Neural progenitor cell (in vitro differentiated cells): ENCODE data around the gene SBF2.

Experiments used
- CTCF ChIP-seq: fragments of 200-600 bp; sonication (generic); IDR thresholded peaks from 2 replicates; pipeline ENCODE4 v1.5.1; 2017; ENCODE audit warnings: antibody characterized with exemption, mild to moderate bottlenecking
- EZH2phosphoT487 ChIP-seq: fragments of 200-600 bp; sonication (generic); IDR thresholded peaks from 2 replicates; pipeline ENCODE4 v1.6.1; 2017; ENCODE audit warnings: antibody characterized with exemption

DNA sequence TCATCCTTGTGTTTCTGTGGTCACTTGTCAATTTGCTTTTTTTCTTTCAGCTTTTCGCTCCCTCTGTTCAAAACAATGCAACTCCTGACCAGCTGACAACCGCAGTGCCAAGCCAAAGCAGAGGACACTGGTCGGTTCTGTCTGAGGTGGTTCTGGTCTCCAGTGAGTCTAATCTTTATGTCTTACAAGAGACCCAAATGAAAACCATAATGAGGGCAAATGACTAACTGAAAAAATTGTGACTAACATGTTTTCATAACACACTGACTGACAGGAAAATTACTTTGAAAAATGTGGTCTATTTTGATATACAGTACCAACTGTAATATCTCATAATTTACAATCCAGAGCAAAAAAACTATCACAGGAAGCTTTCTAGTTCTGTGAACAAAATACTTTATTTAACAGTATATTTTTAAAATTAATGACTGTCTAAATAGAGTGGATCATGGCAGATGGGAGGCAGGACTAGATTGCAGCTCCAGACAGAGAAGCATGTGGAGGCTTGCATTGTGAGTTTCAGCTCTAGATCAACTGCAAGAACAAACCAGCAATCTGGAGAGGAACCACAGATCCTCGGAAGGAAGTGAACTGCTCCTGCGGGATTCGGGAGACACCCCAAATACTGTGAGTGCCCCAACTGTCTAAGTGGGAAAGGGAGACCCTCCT is 311.8 kb downstream of the SBF2 start:
- TF ChIP-seq CTCF (no peak), EZH2phosphoT487 (no peak)
